ENCODE measurements around the gene ARHGEF9.

DNA sequence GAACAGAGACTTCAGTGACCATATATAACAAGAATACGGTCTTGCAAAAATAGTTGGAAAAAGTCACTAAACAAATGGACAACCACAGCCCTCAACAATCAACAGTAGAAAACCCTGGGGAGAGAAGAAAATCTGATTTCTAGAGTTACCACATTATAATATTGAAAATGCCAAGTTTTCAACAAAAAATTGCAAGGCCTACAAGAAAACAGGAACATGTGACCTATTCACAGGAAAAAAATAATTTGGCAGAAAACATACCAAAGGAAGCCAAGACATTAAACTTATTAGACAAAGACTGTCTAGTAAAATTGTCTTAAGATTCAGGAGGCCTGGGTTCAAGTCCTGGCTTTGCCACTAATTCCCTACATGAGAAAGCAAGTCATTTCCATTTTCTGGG, 64.7 kb downstream of the ARHGEF9 start:
- TF ChIP-seq CTCF (IDR thresholded peaks at IDR 0.05; ENCODE audit: insufficient read depth, low read depth, low read length) (no peak), EZH2 (IDR thresholded peaks at IDR 0.05; ENCODE audit: insufficient read depth, low read length) (no peak)
